Uterus (tissue), 2 donors: ENCODE measurements around the gene PDLIM5.

Experiments
- POLR2A ChIP-seq, 2 donors: fragments of 450-650 bp; IDR thresholded peaks; one replicate each; pipeline ENCODE4 v1.6.1; 2016; ENCODE audit warnings: antibody characterized with exemption in 2 of 2, mild to moderate bottlenecking in 1 of 2, moderate library complexity in 1 of 2
- TF ChIP-seq, protein P1 (sequence below), 4 experiments: fragments of 200-600 bp in 2 of 4; fragments of 450-650 bp in 2 of 4; sonication (generic) in 2 of 4; IDR thresholded peaks; one replicate each; pipeline ENCODE4 v1.5.1; 2016 to 2019; ENCODE audit warnings: antibody characterized with exemption in 4 of 4, mild to moderate bottlenecking in 2 of 4, moderate library complexity in 1 of 4

DNA sequence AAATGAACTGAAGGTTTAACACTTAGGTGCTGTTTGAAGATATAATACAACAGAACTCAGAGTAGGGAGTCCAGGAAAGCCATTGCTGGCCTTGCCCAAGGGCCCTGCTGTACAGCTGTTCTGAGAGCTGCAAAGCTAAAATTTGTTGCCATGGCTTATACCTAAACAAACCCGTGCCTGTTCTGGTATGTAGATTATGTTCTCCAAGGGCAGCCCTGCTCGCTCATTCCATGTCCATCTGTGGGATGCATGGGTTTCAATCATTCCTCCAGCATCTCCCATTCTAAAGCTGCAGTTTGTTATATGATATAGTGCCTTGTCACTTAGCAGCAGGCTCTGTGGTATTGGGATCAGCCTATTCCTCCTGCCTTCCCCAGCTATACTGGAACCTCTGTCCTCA lies 225.2 kb downstream of the PDLIM5 start:
- TF ChIP-seq, protein P1, sequence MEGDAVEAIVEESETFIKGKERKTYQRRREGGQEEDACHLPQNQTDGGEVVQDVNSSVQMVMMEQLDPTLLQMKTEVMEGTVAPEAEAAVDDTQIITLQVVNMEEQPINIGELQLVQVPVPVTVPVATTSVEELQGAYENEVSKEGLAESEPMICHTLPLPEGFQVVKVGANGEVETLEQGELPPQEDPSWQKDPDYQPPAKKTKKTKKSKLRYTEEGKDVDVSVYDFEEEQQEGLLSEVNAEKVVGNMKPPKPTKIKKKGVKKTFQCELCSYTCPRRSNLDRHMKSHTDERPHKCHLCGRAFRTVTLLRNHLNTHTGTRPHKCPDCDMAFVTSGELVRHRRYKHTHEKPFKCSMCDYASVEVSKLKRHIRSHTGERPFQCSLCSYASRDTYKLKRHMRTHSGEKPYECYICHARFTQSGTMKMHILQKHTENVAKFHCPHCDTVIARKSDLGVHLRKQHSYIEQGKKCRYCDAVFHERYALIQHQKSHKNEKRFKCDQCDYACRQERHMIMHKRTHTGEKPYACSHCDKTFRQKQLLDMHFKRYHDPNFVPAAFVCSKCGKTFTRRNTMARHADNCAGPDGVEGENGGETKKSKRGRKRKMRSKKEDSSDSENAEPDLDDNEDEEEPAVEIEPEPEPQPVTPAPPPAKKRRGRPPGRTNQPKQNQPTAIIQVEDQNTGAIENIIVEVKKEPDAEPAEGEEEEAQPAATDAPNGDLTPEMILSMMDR (IDR thresholded peaks at IDR 0.05) = no peak
- no peak for TF ChIP-seq POLR2A (IDR thresholded peaks at IDR 0.05)
